NCI-H146 treated with DMSO at 0.1 percent for 48 hours (cell line): ENCODE measurements around the gene GRIK4.

Experiments
- DNase-seq: peaks from one replicate; lab custom pipeline; 2025; ENCODE audit not compliant: unreplicated experiment; lab: John Stamatoyannopoulos, UW

The GRIK4 gene

DNA sequence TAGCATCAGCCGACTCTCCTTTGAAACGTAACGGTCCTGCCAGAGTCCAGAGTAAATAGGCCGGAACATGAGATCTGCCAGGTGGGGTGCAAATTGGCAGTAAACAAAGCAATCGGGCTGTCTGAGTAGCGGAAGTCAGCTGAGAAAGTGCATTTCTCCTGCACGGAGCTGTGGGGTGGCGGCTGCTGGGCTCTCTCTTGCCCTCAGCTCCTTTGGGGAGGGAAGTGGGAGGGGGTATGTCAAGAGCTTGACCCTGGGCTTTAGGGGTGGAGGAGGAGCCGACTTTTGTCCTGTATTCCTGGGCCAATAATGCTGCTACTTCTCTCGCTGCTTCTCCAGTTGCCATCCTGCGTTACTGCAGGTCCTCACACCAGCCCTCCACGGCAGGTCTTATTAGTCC is 11.6 kb downstream of the GRIK4 start:
- DNase-seq: no peak

- no peak for DNase-seq
Measured at GRCh38 chr11:120524536-120525085, 13.1 kb downstream of the GRIK4 start.

GRCh38 chr11:120525261-120526171 is 14.0 kb downstream of the GRIK4 start:
- no peak for DNase-seq

GRCh38 chr11:120526241-120526640 is 14.7 kb downstream of the GRIK4 start:
- DNase-seq: no peak

DNA sequence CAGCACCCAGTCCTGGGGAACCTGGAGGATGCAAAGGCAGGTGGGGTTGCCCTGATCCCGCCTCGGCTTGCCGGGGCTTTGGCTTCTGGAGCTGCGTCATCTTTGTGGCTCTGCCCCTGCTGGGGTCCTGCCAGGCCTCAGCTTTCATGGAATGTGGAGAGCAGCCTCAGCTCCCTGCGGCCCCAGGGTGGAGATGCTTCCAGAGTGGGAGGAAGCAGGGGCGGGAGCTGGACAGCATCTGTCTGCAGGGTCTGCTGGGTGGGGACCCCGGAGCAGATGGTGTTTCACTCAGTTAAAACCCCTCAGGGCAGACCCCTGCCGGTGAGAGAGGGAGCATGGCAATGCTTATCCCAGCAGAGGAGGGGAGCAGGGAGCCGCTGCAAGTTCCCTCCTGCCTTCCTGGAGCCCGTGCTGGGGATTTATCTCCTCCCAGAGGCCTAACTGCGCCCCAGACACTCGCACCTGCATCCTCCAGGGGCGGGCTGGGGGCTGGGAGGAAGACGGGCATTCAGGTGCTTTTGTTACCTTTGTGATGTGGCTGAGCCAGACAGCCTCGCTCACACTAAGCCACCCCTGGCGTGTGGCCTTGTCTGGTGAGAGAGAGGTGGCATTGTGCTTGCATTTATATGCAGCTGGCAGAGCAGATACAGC is 15.7 kb downstream of the GRIK4 start:
- DNase-seq: peak; percentile 63

- DNase-seq: no peak
Measured at GRCh38 chr11:120528749-120529148, 17.2 kb downstream of the GRIK4 start.

GRCh38 chr11:120529214-120529613 is 17.7 kb downstream of the GRIK4 start:
- DNase-seq: no peak

GRCh38 chr11:120529911-120530310 is 18.4 kb downstream of the GRIK4 start:
- no peak for DNase-seq

DNA sequence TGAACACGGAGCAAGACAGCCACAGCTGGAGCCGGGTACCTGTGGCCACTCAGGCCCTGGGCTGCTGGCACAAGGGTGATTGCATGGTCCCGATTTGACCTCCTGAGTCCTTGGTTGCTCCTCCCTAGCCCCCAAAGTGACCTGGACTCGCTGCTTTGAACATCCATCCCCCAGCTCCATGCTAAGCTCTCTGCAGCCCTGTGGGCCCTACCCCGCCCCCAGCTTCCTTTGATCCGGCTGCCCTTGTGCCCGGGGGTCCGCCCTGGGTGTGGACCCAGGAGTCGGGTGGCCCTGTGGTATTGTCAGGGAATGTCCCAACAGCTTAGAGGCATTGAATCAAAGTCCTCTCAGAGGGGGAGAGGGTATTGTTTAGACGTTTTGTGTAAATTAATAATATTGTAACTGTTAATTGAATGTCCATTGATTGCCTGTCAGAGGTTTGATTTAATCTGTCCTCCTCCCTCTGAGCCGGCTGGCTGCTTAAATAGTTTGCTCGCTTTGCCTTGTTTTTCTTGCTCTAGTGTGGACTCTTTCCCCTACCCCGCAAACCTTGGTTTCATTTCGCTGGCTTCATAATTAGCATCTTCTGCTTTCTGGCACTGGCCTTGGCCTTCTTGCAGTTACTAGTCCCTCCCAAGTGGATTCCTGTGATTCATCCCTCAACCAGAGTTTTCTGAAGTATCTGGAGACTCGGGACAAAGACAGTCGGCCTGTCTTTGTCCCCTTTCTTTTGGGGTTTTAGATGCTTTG is 20.7 kb downstream of the GRIK4 start:
- DNase-seq: no peak

- no peak for DNase-seq
Measured at GRCh38 chr11:120532832-120533196, 21.3 kb downstream of the GRIK4 start.

DNA sequence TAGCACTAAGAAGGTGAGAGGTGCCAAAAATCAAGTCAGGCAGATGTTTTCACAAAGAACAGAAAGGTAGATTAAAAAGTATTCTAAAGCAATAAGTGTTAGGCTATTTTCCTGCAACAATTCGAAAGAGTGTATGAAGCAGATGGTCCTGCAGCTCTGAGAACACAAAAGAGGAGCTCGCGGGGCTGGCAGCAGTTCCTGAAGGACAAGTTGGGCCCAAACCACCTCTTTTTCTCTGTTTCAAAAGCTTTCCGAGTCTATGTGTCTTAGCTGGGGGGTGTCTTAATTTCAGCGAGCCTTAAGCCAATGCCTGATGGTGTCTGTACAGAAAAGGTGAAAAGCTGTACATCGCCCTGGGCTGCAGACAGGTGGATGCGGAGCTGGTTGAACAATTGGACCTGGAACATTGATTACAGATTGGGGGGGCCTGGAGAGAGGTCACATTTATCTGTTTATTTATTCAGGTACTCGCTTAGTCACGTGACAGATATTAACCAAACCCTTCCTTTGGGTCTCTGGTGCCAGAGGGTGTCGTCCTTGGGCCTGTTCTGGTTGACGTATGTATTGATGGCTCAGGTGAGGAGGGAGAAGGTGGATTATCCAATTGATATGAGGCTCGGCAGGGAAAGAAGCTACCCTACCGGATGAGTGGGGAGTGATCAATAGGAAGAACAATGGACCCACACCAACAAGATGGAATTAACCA is 24.7 kb downstream of the GRIK4 start:
- no peak for DNase-seq

- no peak for DNase-seq
Measured at GRCh38 chr11:120536797-120537169, 25.2 kb downstream of the GRIK4 start.

DNA sequence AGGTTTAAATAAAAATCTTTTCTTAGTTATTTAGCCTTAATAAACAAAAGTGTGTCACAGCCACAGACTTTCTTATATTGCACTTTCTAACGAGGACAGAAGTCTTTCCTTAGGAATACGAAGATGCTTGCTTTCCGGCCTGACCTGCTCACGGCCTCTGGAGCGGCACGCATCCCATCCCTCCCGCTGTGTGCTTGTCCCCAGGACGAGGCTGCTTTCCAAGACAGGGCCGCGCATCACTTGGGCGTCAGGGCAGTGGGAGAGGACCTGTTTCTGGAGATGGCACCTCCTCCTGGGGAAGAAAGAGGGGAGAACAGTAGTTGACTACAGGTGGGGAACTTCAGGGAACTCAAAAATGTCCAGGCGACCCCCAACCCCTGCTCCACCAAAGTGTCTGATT is 26.4 kb downstream of the GRIK4 start:
- DNase-seq: no peak

DNA sequence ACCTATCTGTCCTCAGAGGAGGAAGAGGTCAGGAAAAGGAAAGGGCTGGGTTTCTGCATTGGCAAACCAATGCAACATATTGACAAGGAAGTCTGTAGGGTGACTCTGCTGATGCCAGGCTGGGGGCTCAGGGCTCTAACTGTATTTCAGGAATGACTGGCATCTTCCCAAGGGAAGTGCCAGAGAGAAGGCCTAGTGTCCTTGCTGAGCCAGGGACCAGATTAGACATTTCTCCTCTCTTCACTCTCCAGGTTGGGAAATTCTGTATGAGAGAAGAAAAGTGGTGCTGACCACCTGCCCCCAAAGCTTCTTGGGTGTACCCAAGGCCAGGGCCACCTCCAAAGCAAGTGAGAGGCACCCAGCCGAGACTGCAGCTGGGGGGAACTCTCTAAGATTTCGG is 27.2 kb downstream of the GRIK4 start:
- no peak for DNase-seq

DNA sequence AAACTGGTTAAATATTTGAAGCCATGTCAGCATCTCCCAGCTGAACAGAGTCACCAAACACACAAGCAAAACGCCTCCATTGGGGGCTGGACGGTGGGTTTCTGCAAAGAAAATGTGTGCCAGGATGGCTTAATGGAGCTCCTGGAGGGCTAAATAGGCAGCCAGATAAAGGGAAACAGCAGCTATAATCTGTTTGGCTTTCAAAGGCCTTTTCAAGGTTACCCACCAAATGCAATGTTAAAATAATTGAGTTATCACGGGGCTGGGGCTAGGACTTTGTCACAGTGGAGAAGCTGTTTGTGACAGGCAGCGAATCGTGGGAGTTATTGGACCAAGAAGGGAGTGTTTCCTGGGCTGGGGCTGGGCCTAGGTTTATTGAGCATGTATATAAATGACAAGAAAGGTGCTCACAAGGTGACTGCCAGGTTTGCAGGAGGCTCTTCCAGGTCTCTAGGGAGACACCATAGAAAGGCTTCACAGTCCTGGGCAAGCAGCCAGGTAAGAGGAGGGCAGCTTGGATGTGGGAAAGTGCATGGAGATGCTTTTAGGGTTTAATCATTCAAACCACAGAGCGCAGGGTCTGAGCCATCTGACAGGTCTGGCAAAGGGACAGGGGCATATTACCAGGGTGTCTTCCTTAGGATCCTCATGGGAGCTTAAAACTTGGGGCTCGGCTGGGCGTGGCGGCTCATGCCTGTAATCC is 28.3 kb downstream of the GRIK4 start:
- no peak for DNase-seq

DNA sequence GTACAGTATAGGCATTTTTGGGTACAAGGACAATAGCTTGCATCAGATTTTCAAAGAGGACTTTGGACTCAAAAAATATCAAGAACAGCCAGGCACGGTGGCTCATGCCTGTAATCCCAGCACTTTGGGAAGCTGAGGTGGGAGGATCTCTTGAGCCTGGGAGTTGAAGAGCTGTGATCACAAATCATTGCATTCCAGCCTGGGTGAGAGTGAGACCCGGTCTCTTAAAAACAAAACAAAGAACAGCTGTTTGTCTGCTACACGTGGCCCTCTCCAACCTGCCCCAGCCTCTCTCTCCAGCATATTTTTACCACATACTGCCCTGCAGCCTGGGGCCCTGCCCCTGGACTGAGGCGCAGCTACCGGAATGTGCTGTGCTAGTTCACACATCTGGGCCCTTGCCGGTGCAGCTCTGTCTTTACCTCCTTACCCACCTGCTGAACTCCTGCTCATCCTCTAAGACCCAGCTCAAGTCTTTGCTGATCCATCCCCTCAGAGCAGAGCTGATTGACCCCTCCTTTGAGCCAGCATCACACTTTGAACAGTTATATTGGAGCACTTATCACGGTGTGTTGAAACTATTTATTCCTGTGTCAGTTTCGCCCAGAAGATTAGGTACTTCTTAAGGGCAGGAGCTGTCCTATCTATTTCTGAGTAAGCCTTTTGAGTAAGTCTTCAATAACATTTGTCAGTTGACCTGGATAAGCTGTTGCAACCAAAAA is 29.4 kb downstream of the GRIK4 start:
- no peak for DNase-seq

- no peak for DNase-seq
Measured at GRCh38 chr11:120543521-120544215, 32.1 kb downstream of the GRIK4 start.

DNA sequence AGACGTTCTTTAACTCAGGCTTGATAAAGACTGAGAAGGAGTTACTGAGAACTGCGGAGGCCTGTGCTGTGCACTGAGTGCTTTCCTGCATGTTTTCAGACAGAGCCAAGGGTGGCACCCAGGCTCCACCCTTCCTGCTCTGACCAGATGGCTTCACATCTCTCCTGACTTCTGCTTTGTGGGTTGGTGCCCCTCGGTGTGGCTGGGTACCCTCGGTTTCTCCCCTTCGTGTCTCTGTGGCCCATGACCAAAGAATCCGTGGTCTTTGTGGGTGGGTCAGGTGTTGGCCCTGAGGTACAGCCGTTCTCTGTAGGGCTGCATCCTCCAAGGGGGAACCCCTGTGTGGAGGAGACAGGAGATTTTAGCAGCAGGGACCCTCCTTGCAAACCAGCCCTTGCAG is 34.3 kb downstream of the GRIK4 start:
- no peak for DNase-seq
